Heart left ventricle (tissue), 13 donors: ENCODE data around the gene ZNF835.

Source experiments
- CTCF ChIP-seq, 12 donors: fragments of 200-600 bp; sonication (generic) in 4 of 12; IDR thresholded peaks; one replicate each; pipeline versions ENCODE4 v1.5.0 to v1.8.0; 2018 to 2022; ENCODE audit warnings: antibody characterized with exemption in 12 of 12, mild to moderate bottlenecking in 5 of 12
- POLR2A ChIP-seq, 2 donors: fragments of 450-650 bp; IDR thresholded peaks; one replicate each; pipeline ENCODE4 v1.6.1; 2017; ENCODE audit warnings: antibody characterized with exemption in 2 of 2, mild to moderate bottlenecking in 2 of 2, moderate library complexity in 2 of 2
- donor health status: ischemic (EF 13 %, LVEDD 7.1; RV severe dilation, severe dysfunction).
- donor health status: DM: no; HTN: yes; CAD: no.
- donor health status: DM: no; HTN: no; CAD: no.
- donor health status: ischemic (EF 25% LVEDD 6.9; RV normal size, moderate dysfunction).
- donor health status: ischemic (EF 25% LVEDD 5.7; RV mildly dilated, moderate dysfunction).
- donor health status: ischemic (EF 35%, LVEDD 5.7; RV mildly dilated, moderate dysfunction).
- donor health status: nonischemic (EF 11% LVEDD 7.7; RV severe dilation, severe dysfunction).
- donor health status: DM: yes; HTN: yes; CAD: no.
- donor health status: PGD.
- donor health status: ischemic (EF 29% LVEDD 5.4; RV normal size, mild dysfunction).
- donor health status: nonischemic (EF 23%, LVEDD 6.1; RV moderate dilation, normal function).

GRCh38 chr19:56670401-56670960 lies 1.1 kb downstream of the ZNF835 start:
- TF ChIP-seq POLR2A (IDR thresholded peaks at IDR 0.05) (no peak), CTCF (IDR thresholded peaks at IDR 0.05) (no peak)
